ENCODE results near the gene MRPS7. TPM values are rescaled to one million over a fixed set of nuclear protein-coding genes. Genes with fewer than 3 reads are reported as not detected.

MRPS7 gene
- total and polyA plus RNA-seq, 2 of the 8 experiments (the other 6 are each of a cell fraction or from before 2014, with no cell fraction given): 63.4 to 79.4 TPM

- TF ChIP-seq SP1 (IDR thresholded peaks at IDR 0.05; ENCODE audit: low read depth, low read length) (no peak), ZNF274 (IDR thresholded peaks at IDR 0.05; ENCODE audit: borderline replicate concordance, extremely low read depth, low read length) (no peak), CREB1 (IDR thresholded peaks at IDR 0.05) (peak; percentile 50), BCL11A (IDR thresholded peaks at IDR 0.05; ENCODE audit: low read depth in 2 of 2, low read length in 2 of 2) (no peak), YY1 (IDR thresholded peaks at IDR 0.05; ENCODE audit: low read depth, low read length) (no peak), POLR2A (IDR thresholded peaks at IDR 0.05; ENCODE audit: control extremely low read depth in 1 of 2, low read depth in 2 of 2, low read length in 2 of 2) (peak in 1 of 2 experiments; percentile 32; a peak in 1 of 3 replicates), USF2 (IDR thresholded peaks at IDR 0.05; ENCODE audit: low read length) (peak; percentile 68), MAX (IDR thresholded peaks at IDR 0.05) (no peak), CTCF (IDR thresholded peaks at IDR 0.05; ENCODE audit: control extremely low read depth in 1 of 3, insufficient read depth in 1 of 3, low read depth in 1 of 3, low read length in 3 of 3) (peak; percentile 94 to 100 (median 100)), JUN (IDR thresholded peaks at IDR 0.05; ENCODE audit: low read depth, low read length) (no peak), SIN3A (conservative IDR thresholded peaks at IDR 0.05 in 1 of 2, IDR thresholded peaks at IDR 0.05 in 1 of 2; ENCODE audit: low read depth in 1 of 2, low read length in 2 of 2) (peak in 1 of 2 experiments; percentile 50; a peak in 1 of 4 replicates), JUND (IDR thresholded peaks at IDR 0.05; ENCODE audit: low read length) (no peak), ATF3 (IDR thresholded peaks at IDR 0.05; ENCODE audit: insufficient read depth, low read depth, low read length) (0 out of 2 replicates have a peak, but pooled peaks have one; percentile 61), RAD21 (IDR thresholded peaks at IDR 0.05 in 1 of 2, conservative IDR thresholded peaks at IDR 0.05 in 1 of 2; ENCODE audit: low read depth in 2 of 2, low read length in 2 of 2) (peak; percentile 57 to 72), ATF2 (IDR thresholded peaks at IDR 0.05; ENCODE audit: low read length) (peak; percentile 75), SAP30 (IDR thresholded peaks at IDR 0.05; ENCODE audit: insufficient read depth, insufficient replicate concordance, low read length) (no peak), SIX5 (IDR thresholded peaks at IDR 0.05; ENCODE audit: low read depth, low read length) (no peak)
Observed at GRCh38 chr17:75240394-75241142, 21.1 kb upstream of the MRPS7 start (continued).
